Ammon's horn (tissue), 1 donor: ENCODE results near the gene RIPOR3.
A peak's percentile ranks its signal among the peaks of the same experiment; 100 is the strongest.
"Not testable (repeated sequence)": the region's sequence is repeated elsewhere in the genome, so short reads cannot be mapped to it uniquely, and the experiment has no call there.

Experiments
- DNase-seq: peaks from one replicate; pipeline ENCODE4 v3.0.0-alpha.2; 2016; ENCODE audit warnings: low spot score

Gene RIPOR3

GRCh38 chr20:50724112-50724725 is 32.9 kb upstream of the RIPOR3 start:
- DNase-seq: no peak

GRCh38 chr20:50723672-50724071 is 32.3 kb upstream of the RIPOR3 start:
- DNase-seq: no peak

GRCh38 chr20:50722424-50723155 is 31.2 kb upstream of the RIPOR3 start:
- DNase-seq: no peak

GRCh38 chr20:50721881-50722281 is 30.5 kb upstream of the RIPOR3 start:
- DNase-seq: peak; percentile 65

GRCh38 chr20:50720582-50720981 is 29.2 kb upstream of the RIPOR3 start:
- DNase-seq: no peak

- no peak for DNase-seq
Measured at GRCh38 chr20:50720026-50720425, 28.7 kb upstream of the RIPOR3 start.

- no peak for DNase-seq
Measured at GRCh38 chr20:50719328-50719727, 28.0 kb upstream of the RIPOR3 start.

GRCh38 chr20:50717974-50718761 is 26.8 kb upstream of the RIPOR3 start:
- peak; percentile 35 for DNase-seq

GRCh38 chr20:50717312-50717711 is 26.0 kb upstream of the RIPOR3 start:
- DNase-seq: no peak

GRCh38 chr20:50716518-50716917 is 25.2 kb upstream of the RIPOR3 start:
- DNase-seq: no peak

- no peak for DNase-seq
Measured at GRCh38 chr20:50715694-50716093, 24.4 kb upstream of the RIPOR3 start.

- not testable (repeated sequence) for DNase-seq
Measured at GRCh38 chr20:50714426-50714825, 23.1 kb upstream of the RIPOR3 start.

- DNase-seq: peak; percentile 50
Measured at GRCh38 chr20:50713657-50714101, 22.3 kb upstream of the RIPOR3 start.

GRCh38 chr20:50712771-50713656 is 21.7 kb upstream of the RIPOR3 start:
- no peak for DNase-seq

- no peak for DNase-seq
Measured at GRCh38 chr20:50711113-50711825, 19.9 kb upstream of the RIPOR3 start.

- no peak for DNase-seq
Measured at GRCh38 chr20:50710492-50711063, 19.2 kb upstream of the RIPOR3 start.

GRCh38 chr20:50709636-50709973 is 18.3 kb upstream of the RIPOR3 start:
- DNase-seq: no peak

GRCh38 chr20:50708845-50709635 is 17.7 kb upstream of the RIPOR3 start:
- no peak for DNase-seq

GRCh38 chr20:50704971-50705370 is 13.6 kb upstream of the RIPOR3 start:
- DNase-seq: no peak

- no peak for DNase-seq
Measured at GRCh38 chr20:50704514-50704913, 13.2 kb upstream of the RIPOR3 start.
